Smooth muscle cell (in vitro differentiated cells): ENCODE measurements around the gene TNFRSF12A. TPM values are rescaled to one million over a fixed set of nuclear protein-coding genes. Genes with fewer than 3 reads are reported as not detected.

Experiments used
- DNase-seq: peaks from one replicate; lab custom pipeline; 2025; ENCODE audit not compliant: unreplicated experiment; lab: John Stamatoyannopoulos, UW
- H2AFZ ChIP-seq: fragments of 200-600 bp; sonication (generic); 2 replicates; pipeline ENCODE4 v1.6.0; 2016; ENCODE audit warnings: antibody characterized with exemption, low read depth, mild to moderate bottlenecking
- H3F3A ChIP-seq: fragments of 200-600 bp; sonication (generic); 2 replicates; pipeline ENCODE4 v1.6.0; 2017; ENCODE audit warnings: antibody characterized with exemption, low read depth
- H3K27ac ChIP-seq: fragments of 200-600 bp; sonication (generic); 2 replicates; pipeline ENCODE4 v1.5.1; 2016; ENCODE audit warnings: low read depth, mild to moderate bottlenecking
- H3K27me3 ChIP-seq: fragments of 200-600 bp; sonication (generic); 2 replicates; pipeline ENCODE4 v1.6.1; 2016; ENCODE audit warnings: low read depth, mild to moderate bottlenecking
- H3K36me3 ChIP-seq: fragments of 200-600 bp; sonication (generic); 2 replicates; pipeline ENCODE4 v1.5.1; 2016; ENCODE audit warnings: low read depth
- H3K4me1 ChIP-seq: fragments of 200-600 bp; sonication (generic); 2 replicates; pipeline ENCODE4 v1.5.1; 2016; ENCODE audit warnings: low read depth
- H3K4me2 ChIP-seq: fragments of 200-600 bp; sonication (generic); 2 replicates; pipeline ENCODE4 v1.6.0; 2016; ENCODE audit warnings: mild to moderate bottlenecking
- H3K4me3 ChIP-seq: fragments of 200-600 bp; sonication (generic); 2 replicates; pipeline ENCODE4 v1.5.1; 2016; ENCODE audit warnings: mild to moderate bottlenecking
- H3K79me2 ChIP-seq: fragments of 200-600 bp; sonication (generic); 2 replicates; pipeline ENCODE4 v1.6.0; 2016; ENCODE audit warnings: low read depth, mild to moderate bottlenecking
- H3K9ac ChIP-seq: fragments of 200-600 bp; sonication (generic); 2 replicates; pipeline ENCODE4 v1.6.0; 2016; ENCODE audit warnings: low read depth
- H3K9me3 ChIP-seq: fragments of 200-600 bp; sonication (generic); replicated peaks from 2 replicates; pipeline ENCODE4 v1.5.1; 2016; ENCODE audit warnings: low read depth
- H4K20me1 ChIP-seq: fragments of 200-600 bp; sonication (generic); 2 replicates; pipeline ENCODE4 v1.6.0; 2016; ENCODE audit warnings: low read depth
- WGBS: methylation state at CpG from one replicate; pipeline ENCODE4 v1.1.7; 2016; ENCODE audit warnings: low lambda C conversion rate; 5-methylcytosine and 5-hydroxymethylcytosine counted together
- polyA plus RNA-seq: library from polyadenylated mRNA; unstranded; fragments of >200 nt; fragmentation: Nextera tagmentation; extraction: Ambion mirVana; gene quantifications from 2 replicates; pipeline ENCODE4 v1.2.1, GENCODE V29; 2016
- small RNA-seq: library from RNA; depleted of rRNA; stranded (forward); fragments of <200 nt; gene quantifications from one replicate; pipeline ENCODE3, GENCODE V24; 2014
- total RNA-seq: library from RNA; depleted of rRNA; stranded (reverse); fragments of >200 nt; gene quantifications from 2 replicates; pipeline ENCODE4 v1.2.3, GENCODE V29; 2014
- TF ChIP-seq, protein P1 (sequence below): fragments of 200-600 bp; sonication (generic); IDR thresholded peaks from 2 replicates; pipeline ENCODE4 v1.5.1; 2017; ENCODE audit warnings: borderline replicate concordance, mild to moderate bottlenecking, antibody characterized with exemption; ENCODE audit not compliant: insufficient read depth, poor library complexity, severe bottlenecking

Gene TNFRSF12A
- total and polyA plus RNA-seq, 2 experiments from 2014 or later, result 219 to 386 TPM

- TF ChIP-seq, protein P1, sequence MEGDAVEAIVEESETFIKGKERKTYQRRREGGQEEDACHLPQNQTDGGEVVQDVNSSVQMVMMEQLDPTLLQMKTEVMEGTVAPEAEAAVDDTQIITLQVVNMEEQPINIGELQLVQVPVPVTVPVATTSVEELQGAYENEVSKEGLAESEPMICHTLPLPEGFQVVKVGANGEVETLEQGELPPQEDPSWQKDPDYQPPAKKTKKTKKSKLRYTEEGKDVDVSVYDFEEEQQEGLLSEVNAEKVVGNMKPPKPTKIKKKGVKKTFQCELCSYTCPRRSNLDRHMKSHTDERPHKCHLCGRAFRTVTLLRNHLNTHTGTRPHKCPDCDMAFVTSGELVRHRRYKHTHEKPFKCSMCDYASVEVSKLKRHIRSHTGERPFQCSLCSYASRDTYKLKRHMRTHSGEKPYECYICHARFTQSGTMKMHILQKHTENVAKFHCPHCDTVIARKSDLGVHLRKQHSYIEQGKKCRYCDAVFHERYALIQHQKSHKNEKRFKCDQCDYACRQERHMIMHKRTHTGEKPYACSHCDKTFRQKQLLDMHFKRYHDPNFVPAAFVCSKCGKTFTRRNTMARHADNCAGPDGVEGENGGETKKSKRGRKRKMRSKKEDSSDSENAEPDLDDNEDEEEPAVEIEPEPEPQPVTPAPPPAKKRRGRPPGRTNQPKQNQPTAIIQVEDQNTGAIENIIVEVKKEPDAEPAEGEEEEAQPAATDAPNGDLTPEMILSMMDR, result no peak
- Histone ChIP-seq H3K79me2 (no peaks in the 10 kb centered on the region), H2AFZ (no peak overlapping the region), H3K9me3 (no peaks in the 10 kb centered on the region), H3K36me3 (no peaks in the 10 kb centered on the region), H3K9ac (no peak overlapping the region), H3K27ac (no peak overlapping the region), H4K20me1 (no peaks in the 10 kb centered on the region), H3K4me3 (no peak overlapping the region), H3F3A (no peaks in the 10 kb centered on the region), H3K4me1 (no peaks in the 10 kb centered on the region), H3K27me3 (no peaks in the 10 kb centered on the region), H3K4me2 (no peak overlapping the region)
- WGBS, result 92% methylated on average over 9 of the region's 9 CpGs
- DNase-seq, result no peak
Observed at GRCh38 chr16:3070608-3071111, 50.5 kb downstream of the TNFRSF12A start.

- Histone ChIP-seq H3K27ac (no peak overlapping the region), H3K4me2 (no peak overlapping the region), H3K27me3 (no peaks in the 10 kb centered on the region), H3K36me3 (no peaks in the 10 kb centered on the region), H3K79me2 (no peaks in the 10 kb centered on the region), H3K9ac (no peak overlapping the region), H3K9me3 (no peaks in the 10 kb centered on the region), H3K4me3 (no peak overlapping the region), H3K4me1 (no peaks in the 10 kb centered on the region), H4K20me1 (no peaks in the 10 kb centered on the region), H2AFZ (no peak overlapping the region), H3F3A (no peaks in the 10 kb centered on the region)
- no peak for DNase-seq
- 88% methylated on average over 7 of the region's 7 CpGs for WGBS
- TF ChIP-seq, protein P1, result no peak
Observed at GRCh38 chr16:3071655-3072054, 51.5 kb downstream of the TNFRSF12A start.

Small RNA genes lying within 50 kb of the gene (small RNA-seq; reads per million reads assigned to genes)
- gene LINC00514, result 0.08 reads per million

Other genes starting within 250 kb of the TNFRSF12A start
- gene ELOB, start 243.1 kb upstream of the TNFRSF12A start, total RNA-seq, result 529 and 1,090 TPM in 2 replicates
- 709 and 739 TPM in 2 replicates for gene ELOB, start 243.1 kb upstream of the TNFRSF12A start, polyA plus RNA-seq
- not detected in 2 replicates for gene PRSS33, start 232.8 kb upstream of the TNFRSF12A start, total RNA-seq
- gene PRSS33, start 232.8 kb upstream of the TNFRSF12A start, polyA plus RNA-seq, result not detected in 2 replicates
- not detected in 2 replicates for gene PRSS41, start 221.9 kb upstream of the TNFRSF12A start, total RNA-seq
- gene PRSS41, start 221.9 kb upstream of the TNFRSF12A start, polyA plus RNA-seq, result not detected in 2 replicates
- gene PRSS21, start 203.1 kb upstream of the TNFRSF12A start, total RNA-seq, result not detected in 2 replicates
- gene PRSS21, start 203.1 kb upstream of the TNFRSF12A start, polyA plus RNA-seq, result not detected in 2 replicates
- not detected in 2 replicates for gene ZG16B, start 190.1 kb upstream of the TNFRSF12A start, total RNA-seq
- not detected in 2 replicates for gene ZG16B, start 190.1 kb upstream of the TNFRSF12A start, polyA plus RNA-seq
- gene PRSS22, start 162.2 kb upstream of the TNFRSF12A start, total RNA-seq, result 2.2 TPM in 1 of 2 replicates, not detected in the other
- 0.79 and 3.7 TPM in 2 replicates for gene PRSS22, start 162.2 kb upstream of the TNFRSF12A start, polyA plus RNA-seq
- gene FLYWCH2, start 137.2 kb upstream of the TNFRSF12A start, total RNA-seq, result 31.7 and 44.6 TPM in 2 replicates
- gene FLYWCH2, start 137.2 kb upstream of the TNFRSF12A start, polyA plus RNA-seq, result 49.3 and 52.7 TPM in 2 replicates
- 13.5 and 26.1 TPM in 2 replicates for gene FLYWCH1, start 108.4 kb upstream of the TNFRSF12A start, total RNA-seq
- gene FLYWCH1, start 108.4 kb upstream of the TNFRSF12A start, polyA plus RNA-seq, result 26.0 and 26.4 TPM in 2 replicates
- 0.27 and 1.3 TPM in 2 replicates for gene KREMEN2, start 56.1 kb upstream of the TNFRSF12A start, total RNA-seq
- 2.0 TPM in 2 replicates for gene KREMEN2, start 56.1 kb upstream of the TNFRSF12A start, polyA plus RNA-seq
- 4.6 and 4.8 TPM in 2 replicates for gene PAQR4, start 51.0 kb upstream of the TNFRSF12A start, total RNA-seq
- gene PAQR4, start 51.0 kb upstream of the TNFRSF12A start, polyA plus RNA-seq, result 7.9 and 9.3 TPM in 2 replicates
- 10.4 and 13.8 TPM in 2 replicates for gene PKMYT1, start 39.9 kb upstream of the TNFRSF12A start, total RNA-seq
- gene PKMYT1, start 39.9 kb upstream of the TNFRSF12A start, polyA plus RNA-seq, result 28.9 and 32.6 TPM in 2 replicates
- 1.3 and 1.8 TPM in 2 replicates for gene CLDN9, start 7.4 kb upstream of the TNFRSF12A start, total RNA-seq
- 0.81 and 4.5 TPM in 2 replicates for gene CLDN9, start 7.4 kb upstream of the TNFRSF12A start, polyA plus RNA-seq
- gene CLDN6, start 2.2 kb upstream of the TNFRSF12A start, total RNA-seq, result 97.0 and 113 TPM in 2 replicates
- gene CLDN6, start 2.2 kb upstream of the TNFRSF12A start, polyA plus RNA-seq, result 55.4 and 365 TPM in 2 replicates
- gene HCFC1R1, start 3.6 kb downstream of the TNFRSF12A start, total RNA-seq, result 63.3 and 73.5 TPM in 2 replicates
- gene HCFC1R1, start 3.6 kb downstream of the TNFRSF12A start, polyA plus RNA-seq, result 337 and 367 TPM in 2 replicates
- 24.1 and 28.9 TPM in 2 replicates for gene THOC6, start 3.7 kb downstream of the TNFRSF12A start, total RNA-seq
- gene THOC6, start 3.7 kb downstream of the TNFRSF12A start, polyA plus RNA-seq, result 59.4 and 83.9 TPM in 2 replicates
- gene BICDL2, start 16.6 kb downstream of the TNFRSF12A start, total RNA-seq, result 0.49 and 1.5 TPM in 2 replicates
- 0.86 and 7.9 TPM in 2 replicates for gene BICDL2, start 16.6 kb downstream of the TNFRSF12A start, polyA plus RNA-seq
- gene MMP25, start 26.2 kb downstream of the TNFRSF12A start, total RNA-seq, result 0.36 and 0.90 TPM in 2 replicates
- 1.3 and 3.5 TPM in 2 replicates for gene MMP25, start 26.2 kb downstream of the TNFRSF12A start, polyA plus RNA-seq
- 25.1 and 26.3 TPM in 2 replicates for gene IL32, start 45.3 kb downstream of the TNFRSF12A start, total RNA-seq
- gene IL32, start 45.3 kb downstream of the TNFRSF12A start, polyA plus RNA-seq, result 27.7 and 35.0 TPM in 2 replicates
- not detected in 2 replicates for gene ZSCAN10, start 78.9 kb downstream of the TNFRSF12A start, total RNA-seq
- 0.30 TPM in 1 of 2 replicates, not detected in the other for gene ZSCAN10, start 78.9 kb downstream of the TNFRSF12A start, polyA plus RNA-seq
- gene ZNF205, start 92.2 kb downstream of the TNFRSF12A start, total RNA-seq, result 7.2 and 7.9 TPM in 2 replicates
- 11.9 and 12.8 TPM in 2 replicates for gene ZNF205, start 92.2 kb downstream of the TNFRSF12A start, polyA plus RNA-seq
- gene ZNF213, start 114.7 kb downstream of the TNFRSF12A start, total RNA-seq, result 4.4 and 9.2 TPM in 2 replicates
- gene ZNF213, start 114.7 kb downstream of the TNFRSF12A start, polyA plus RNA-seq, result 8.3 and 9.6 TPM in 2 replicates
- not detected in 2 replicates for gene OR1F1, start 167.8 kb downstream of the TNFRSF12A start, total RNA-seq
- not detected in 2 replicates for gene OR1F1, start 167.8 kb downstream of the TNFRSF12A start, polyA plus RNA-seq
- gene ZNF200, start 214.8 kb downstream of the TNFRSF12A start, total RNA-seq, result 7.7 and 8.7 TPM in 2 replicates
- gene ZNF200, start 214.8 kb downstream of the TNFRSF12A start, polyA plus RNA-seq, result 6.1 and 7.0 TPM in 2 replicates
- gene MEFV, start 236.3 kb downstream of the TNFRSF12A start, total RNA-seq, result 0.72 TPM in 1 of 2 replicates, not detected in the other
- not detected in 2 replicates for gene MEFV, start 236.3 kb downstream of the TNFRSF12A start, polyA plus RNA-seq